ENCODE results near the gene NEO1. TPM values are rescaled to one million over a fixed set of nuclear protein-coding genes. Genes with fewer than 3 reads are reported as not detected.

The NEO1 gene
- total and polyA plus RNA-seq, 2 of the 13 experiments (the other 11 are each of a cell fraction or from before 2014, with no cell fraction given), result 8.4 to 11.0 TPM

GRCh38 chr15:73200339-73200738 is 148.1 kb downstream of the NEO1 start:
- Histone ChIP-seq H2AFZ (ENCODE audit: low read length) (no peak overlapping the region), H3K27ac (ENCODE audit: extremely low read length, insufficient read depth, low read length) (no peak overlapping the region), H4K20me1 (ENCODE audit: insufficient read depth, low read length) (no peaks in the 10 kb centered on the region), H3K27me3 (ENCODE audit: control insufficient read depth in 1 of 2, insufficient read depth in 2 of 2, low read length in 2 of 2) (no peaks in the 10 kb centered on the region; a peak in 1 of 5 replicates), H3K4me3 (replicated peaks in 1 of 3; ENCODE audit: insufficient read depth in 1 of 3, low read depth in 2 of 3, low read length in 3 of 3) (no peak overlapping the region), H3K4me2 (ENCODE audit: low read depth, low read length) (no peak overlapping the region), H3K9ac (ENCODE audit: insufficient read depth, low read depth, low read length) (no peak overlapping the region), H3K4me1 (ENCODE audit: insufficient read depth, low read length) (no peaks in the 10 kb centered on the region), H3K79me2 (ENCODE audit: insufficient read depth, low read length) (no peaks in the 10 kb centered on the region), H3K36me3 (replicated peaks in 1 of 2; ENCODE audit: control insufficient read depth in 1 of 2, insufficient read depth in 2 of 2, low read length in 2 of 2) (no peaks in the 10 kb centered on the region), H3K9me3 (ENCODE audit: low read length) (no peaks in the 10 kb centered on the region)
- DNase-seq (ENCODE audit: low spot score) (no peak), ATAC-seq (no peak), FAIRE-seq (no peak)
- in situ Hi-C loops (cut with HindIII; ENCODE audit: extremely low pct_ligation_motif_present, low pct_unique_long_range_greater_than_20kb), result no loop called here
- WGBS (ENCODE audit: low lambda C conversion rate), result 96% methylated on average over 2 of the region's 2 CpGs
- TF ChIP-seq ZNF878 (CRISPR knock-in tag; IDR thresholded peaks at IDR 0.05) (no peak), NPAS2 (CRISPR knock-in tag; IDR thresholded peaks at IDR 0.05; ENCODE audit: borderline replicate concordance) (no peak), ZNF468 (CRISPR knock-in tag; IDR thresholded peaks at IDR 0.05) (no peak), HIC2 (CRISPR knock-in tag; IDR thresholded peaks at IDR 0.05; ENCODE audit: low read depth) (no peak), KLF12 (CRISPR knock-in tag; IDR thresholded peaks at IDR 0.05; ENCODE audit: borderline replicate concordance) (no peak), KLF13 (CRISPR knock-in tag; IDR thresholded peaks at IDR 0.05) (no peak), MAFK (conservative IDR thresholded peaks at IDR 0.05 in 1 of 2, IDR thresholded peaks at IDR 0.05 in 1 of 2; ENCODE audit: low read length in 2 of 2) (no peak), ZFP91 (CRISPR knock-in tag; IDR thresholded peaks at IDR 0.05; ENCODE audit: borderline replicate concordance) (no peak), ZNF510 (CRISPR knock-in tag; IDR thresholded peaks at IDR 0.05; ENCODE audit: low read depth) (no peak), ZNF350 (CRISPR knock-in tag; IDR thresholded peaks at IDR 0.05; ENCODE audit: borderline replicate concordance, low read depth) (no peak), SNAPC2 (CRISPR knock-in tag; IDR thresholded peaks at IDR 0.05) (no peak), ELF4 (CRISPR knock-in tag; IDR thresholded peaks at IDR 0.05; ENCODE audit: borderline replicate concordance) (no peak), ZBTB33 (CRISPR knock-in tag; IDR thresholded peaks at IDR 0.05) (no peak), ZNF280D (CRISPR knock-in tag; IDR thresholded peaks at IDR 0.05) (no peak), POLR2G (IDR thresholded peaks at IDR 0.05; ENCODE audit: low read depth, low read length) (no peak), ZNF354B (CRISPR knock-in tag; IDR thresholded peaks at IDR 0.05) (no peak), MED8 (CRISPR knock-in tag; IDR thresholded peaks at IDR 0.05; ENCODE audit: insufficient replicate concordance) (no peak)
- intact Hi-C loops (cut with micrococcal nuclease; ENCODE audit: unreplicated experiment), result no loop called here
- no TSS peak for BruUV-seq (replicated peaks)
- ChIA-PET CTCF (ENCODE audit: low intra/inter-chr PET ratio, low total read pairs) (no interaction called here), POLR2A (no interaction called here)
